ENCODE measurements around the gene STRADA.

- TF ChIP-seq CTCF (IDR thresholded peaks at IDR 0.05) = no peak
- no peak for TF ChIP-seq POLR2A (IDR thresholded peaks at IDR 0.05)
- no peak for TF ChIP-seq EP300 (IDR thresholded peaks at IDR 0.05)
Observed at GRCh38 chr17:63774969-63775265, 33.3 kb upstream of the STRADA start.
